ENCODE data around the gene SUSD6. TPM values are rescaled to one million over a fixed set of nuclear protein-coding genes. Genes with fewer than 3 reads are reported as not detected.

The SUSD6 gene
- total and polyA plus RNA-seq, 12 donors = 5.9 to 46.3 (median 25.2) TPM

GRCh38 chr14:69612014-69612782 lies 802 bp downstream of the SUSD6 start:
- 0 to 1% methylated on average over 45 to 47 of the region's 47 CpGs for WGBS, 2 donors
- Histone ChIP-seq H3K27me3 (no peaks in the 10 kb centered on the region), H3K9me3 (no peaks in the 10 kb centered on the region), H3K27ac (peak overlapping the region; percentile 93 to 99 (median 98)), H3K36me3 (peaks cover 0 to 15% (median 0%) of the 10 kb centered on the region in 9 donors), H3K4me1 (peaks cover 24 to 68% (median 60%) of the 10 kb centered on the region in 9 donors), H3K4me3 (peak overlapping the region; percentile 73 to 91 (median 84))
- peak in 1 of 2 donors; percentile 32 for DNase-seq
- TF ChIP-seq, protein P1, sequence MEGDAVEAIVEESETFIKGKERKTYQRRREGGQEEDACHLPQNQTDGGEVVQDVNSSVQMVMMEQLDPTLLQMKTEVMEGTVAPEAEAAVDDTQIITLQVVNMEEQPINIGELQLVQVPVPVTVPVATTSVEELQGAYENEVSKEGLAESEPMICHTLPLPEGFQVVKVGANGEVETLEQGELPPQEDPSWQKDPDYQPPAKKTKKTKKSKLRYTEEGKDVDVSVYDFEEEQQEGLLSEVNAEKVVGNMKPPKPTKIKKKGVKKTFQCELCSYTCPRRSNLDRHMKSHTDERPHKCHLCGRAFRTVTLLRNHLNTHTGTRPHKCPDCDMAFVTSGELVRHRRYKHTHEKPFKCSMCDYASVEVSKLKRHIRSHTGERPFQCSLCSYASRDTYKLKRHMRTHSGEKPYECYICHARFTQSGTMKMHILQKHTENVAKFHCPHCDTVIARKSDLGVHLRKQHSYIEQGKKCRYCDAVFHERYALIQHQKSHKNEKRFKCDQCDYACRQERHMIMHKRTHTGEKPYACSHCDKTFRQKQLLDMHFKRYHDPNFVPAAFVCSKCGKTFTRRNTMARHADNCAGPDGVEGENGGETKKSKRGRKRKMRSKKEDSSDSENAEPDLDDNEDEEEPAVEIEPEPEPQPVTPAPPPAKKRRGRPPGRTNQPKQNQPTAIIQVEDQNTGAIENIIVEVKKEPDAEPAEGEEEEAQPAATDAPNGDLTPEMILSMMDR (IDR thresholded peaks at IDR 0.05) = no peak
- intact Hi-C loops (cut with DNase I) = loop anchor here (5.0 to 10.0 kb wide), 8 partner anchors 35 to 110 kb away; no protein-coding TSS in a partner anchor
- peak in 6 of 8 donors; percentile 10 to 24 (median 16) for ATAC-seq

GRCh38 chr14:69612783-69613130 lies 1.4 kb downstream of the SUSD6 start:
- peaks cover 0 to 15% (median 0%) of the 10 kb centered on the region in 9 donors for H3K36me3 ChIP-seq
- peak overlapping the region; percentile 73 to 91 (median 84) for H3K4me3 ChIP-seq
- H3K27me3 ChIP-seq = no peaks in the 10 kb centered on the region
- 6 to 16% methylated on average over 2 of the region's 2 CpGs for WGBS, 2 donors
- ATAC-seq = no peak
- no peak for DNase-seq
- H3K27ac ChIP-seq = peak overlapping the region; percentile 93 to 99 (median 98)
- H3K9me3 ChIP-seq = no peaks in the 10 kb centered on the region
- TF ChIP-seq, protein P1 (IDR thresholded peaks at IDR 0.05) = peak in 4 of 9 donors; percentile 11 to 38 (median 30)
- peaks cover 24 to 71% (median 65%) of the 10 kb centered on the region in 9 donors for H3K4me1 ChIP-seq
- intact Hi-C loops (cut with DNase I) = loop anchor here (5.0 to 10.0 kb wide), 8 partner anchors 35 to 110 kb away; no protein-coding TSS in a partner anchor

- Histone ChIP-seq H3K9me3 (no peaks in the 10 kb centered on the region), H3K27ac (peak overlapping the region in 9 of 10 donors; percentile 93 to 99 (median 99)), H3K36me3 (peaks cover 0 to 15% (median 0%) of the 10 kb centered on the region in 9 donors), H3K4me1 (peaks cover 28 to 79% (median 73%) of the 10 kb centered on the region in 9 donors), H3K4me3 (peak overlapping the region; percentile 73 to 91 (median 84)), H3K27me3 (no peaks in the 10 kb centered on the region)
- DNase-seq = no peak
- ATAC-seq = no peak
- TF ChIP-seq, protein P1 (IDR thresholded peaks at IDR 0.05) = no peak
- WGBS, 2 donors = 66 to 73% methylated on average over 4 of the region's 4 CpGs
- intact Hi-C loops (cut with DNase I) = loop anchor here (5.0 to 10.0 kb wide), 8 partner anchors 34 to 109 kb away; no protein-coding TSS in a partner anchor
Observed at GRCh38 chr14:69613312-69614073, 2.1 kb downstream of the SUSD6 start.

GRCh38 chr14:69614592-69614991 lies 3.2 kb downstream of the SUSD6 start:
- H3K36me3 ChIP-seq = peaks cover 0 to 15% (median 0%) of the 10 kb centered on the region in 9 donors
- intact Hi-C loops (cut with DNase I) = loop anchor here (5.0 to 10.0 kb wide), 8 partner anchors 33 to 108 kb away; no protein-coding TSS in a partner anchor
- H3K27me3 ChIP-seq = no peaks in the 10 kb centered on the region
- H3K4me3 ChIP-seq = peak overlapping the region in 2 of 10 donors; percentile 75 to 88
- H3K9me3 ChIP-seq = no peaks in the 10 kb centered on the region
- ATAC-seq = no peak
- peaks cover 32 to 90% (median 84%) of the 10 kb centered on the region in 9 donors for H3K4me1 ChIP-seq
- DNase-seq = peak in 1 of 2 donors; percentile 36
- 28 to 40% methylated on average over 2 of the region's 2 CpGs for WGBS, 2 donors
- H3K27ac ChIP-seq = peak overlapping the region; percentile 66 to 99 (median 80)
- TF ChIP-seq, protein P1 (IDR thresholded peaks at IDR 0.05) = no peak
